GM12864 (cell line): ENCODE data around the gene SELENOO.

Experiments used
- DNase-seq: peaks from one replicate; pipeline ENCODE4 v3.0.0-alpha.2; 2011; ENCODE audit warnings: low read depth
- H3K4me3 ChIP-seq: 2 replicates; pipeline ENCODE4 v1.5.1; 2011; ENCODE audit warnings: mild to moderate bottlenecking, low read depth, low read length, control low read depth
- CTCF ChIP-seq: IDR thresholded peaks from 2 replicates; pipeline ENCODE4 v1.5.1; 2011; ENCODE audit warnings: low read depth, mild to moderate bottlenecking, moderate library complexity, low read length, control low read depth, inconsistent platforms; ENCODE audit errors: missing control alignments

The SELENOO gene

GRCh38 chr22:50248196-50249081, 47.6 kb downstream of the SELENOO start:
- no peak for DNase-seq
- TF ChIP-seq CTCF, result no peak
- no peak overlapping the region for H3K4me3 ChIP-seq

GRCh38 chr22:50249341-50250248, 48.8 kb downstream of the SELENOO start:
- no peak for TF ChIP-seq CTCF
- H3K4me3 ChIP-seq, result peak overlapping the region; percentile 92
- DNase-seq, result no peak

GRCh38 chr22:50250249-50250554, 49.4 kb downstream of the SELENOO start:
- no peak for DNase-seq
- H3K4me3 ChIP-seq, result peak overlapping the region; percentile 92
- TF ChIP-seq CTCF, result no peak

- peak within 1 kb of the TSS; percentile 92 for H3K4me3 ChIP-seq
- TF ChIP-seq CTCF, result no peak
- DNase-seq, result no peak
These were observed 50.0 kb downstream of the SELENOO start, which contains the start of gene HDAC10 for GRCh38 chr22:50250555-50251476. Gene HDAC10, minus strand, starts transcription at chr22:50251265. Its CDS starts 233 bp downstream, at chr22:50251032.

- TF ChIP-seq CTCF, result no peak
- no peak for DNase-seq
- H3K4me3 ChIP-seq, result peak overlapping the region; percentile 92
These were observed 50.8 kb downstream of the SELENOO start for GRCh38 chr22:50251477-50252081.
